Inferior parietal cortex (tissue), 1 donor: ENCODE data around the gene UBL4A.

Source experiments
- DNase-seq: peaks from one replicate; pipeline ENCODE4 v3.0.0-alpha.2; 2016; ENCODE audit errors: extremely low spot score

UBL4A gene

GRCh38 chrX:154439841-154440240, 46.6 kb downstream of the UBL4A start:
- DNase-seq = no peak

- DNase-seq = no peak
Measured at GRCh38 chrX:154437971-154438893, 48.2 kb downstream of the UBL4A start.

- DNase-seq = no peak
Measured at GRCh38 chrX:154436983-154437752, 49.2 kb downstream of the UBL4A start, which contains the start of gene GDI1. Gene GDI1, plus strand, starts transcription at chrX:154437154. Its CDS starts 101 bp downstream, at chrX:154437255.

DNA sequence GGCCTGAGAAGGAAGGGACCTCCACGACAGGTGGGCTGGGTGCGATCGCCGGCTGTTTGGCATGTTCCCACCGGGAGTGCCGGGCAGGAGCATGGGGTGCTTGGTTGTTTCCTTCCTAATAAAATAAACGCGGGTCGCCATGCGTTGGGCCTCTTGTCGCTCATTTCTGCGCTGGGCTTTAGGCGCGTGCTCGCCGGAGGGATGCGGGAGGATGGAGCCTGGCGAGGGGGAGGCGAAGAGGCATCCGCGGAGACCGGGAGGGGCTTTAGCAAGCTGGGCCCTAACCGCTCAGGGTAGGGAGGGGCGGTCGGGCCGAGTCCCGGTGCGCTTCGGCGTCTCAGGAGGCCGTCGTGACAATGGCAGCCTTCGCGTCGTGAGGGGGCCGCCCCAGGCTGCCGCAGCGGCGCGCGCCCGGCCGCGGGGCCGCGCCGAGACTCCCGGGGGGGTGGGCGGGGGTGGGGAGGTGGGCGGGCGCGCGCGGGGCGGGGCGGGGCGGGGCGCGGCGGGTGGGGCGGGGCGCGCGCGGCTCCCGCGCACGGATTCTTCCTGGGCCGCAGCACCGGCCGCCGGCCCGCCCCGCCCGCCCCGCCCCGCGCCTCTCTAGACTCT, 49.9 kb downstream of the UBL4A start:
- no peak for DNase-seq

DNA sequence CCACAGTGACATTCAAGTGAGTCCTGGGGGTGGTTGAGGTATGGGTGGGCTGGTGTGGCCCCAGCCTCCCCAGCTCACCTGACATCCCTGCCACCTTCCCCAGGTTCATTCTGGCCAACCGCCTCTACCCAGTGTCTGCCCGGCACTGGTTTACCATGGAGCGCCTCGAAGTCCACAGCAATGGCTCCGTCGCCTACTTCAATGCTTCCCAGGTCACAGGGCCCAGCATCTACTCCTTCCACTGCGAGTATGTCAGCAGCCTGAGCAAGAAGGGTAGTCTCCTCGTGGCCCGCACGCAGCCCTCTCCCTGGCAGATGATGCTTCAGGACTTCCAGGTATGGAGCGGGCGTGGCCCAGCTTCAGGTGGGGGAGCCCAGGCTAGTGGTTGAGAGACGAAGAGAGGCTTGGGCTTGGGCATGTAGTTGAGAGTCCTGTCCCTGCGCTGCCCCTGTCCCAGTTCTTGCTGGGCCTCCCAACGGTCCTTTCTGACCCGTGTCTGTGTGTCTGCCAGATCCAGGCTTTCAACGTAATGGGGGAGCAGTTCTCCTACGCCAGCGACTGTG, 51.2 kb downstream of the UBL4A start:
- DNase-seq = no peak

DNA sequence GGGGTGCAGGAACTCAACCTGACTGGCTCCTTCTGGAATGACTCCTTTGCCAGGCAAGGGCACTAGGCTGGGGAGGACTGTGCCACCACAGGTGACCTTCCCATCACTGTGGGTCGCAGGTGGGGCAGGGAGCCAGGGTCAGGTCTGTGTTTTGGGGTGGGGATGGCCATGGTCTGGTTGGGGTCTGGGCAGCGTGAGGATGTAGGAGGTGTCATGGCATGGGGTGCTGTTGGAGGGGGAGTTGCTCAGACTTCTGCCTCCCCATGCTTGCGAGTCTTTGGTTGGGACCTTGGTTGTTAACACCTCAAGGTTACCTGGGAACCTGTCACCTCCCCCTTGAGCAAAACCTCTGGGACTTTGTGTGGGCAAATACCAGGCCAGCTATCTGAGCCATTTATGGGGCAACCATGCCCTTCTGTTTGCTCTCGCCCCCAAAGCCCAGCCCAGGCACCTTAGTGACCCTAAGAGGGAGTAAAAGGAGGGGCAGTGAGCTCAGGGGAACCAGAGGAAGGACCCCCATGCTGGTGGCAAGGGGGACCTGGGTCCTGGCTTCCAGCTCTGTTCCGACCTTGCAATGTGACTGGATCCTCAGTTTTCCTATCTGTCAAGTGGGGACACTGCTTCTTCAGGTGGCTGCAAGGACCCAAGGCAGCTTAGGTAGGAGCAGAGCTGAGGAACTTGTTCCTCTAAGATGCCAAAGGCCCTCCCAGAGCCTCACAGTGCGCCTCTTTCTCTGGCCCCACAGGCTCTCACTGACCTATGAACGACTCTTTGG, 51.8 kb downstream of the UBL4A start:
- DNase-seq = no peak
